OCI-LY3 (cell line): ENCODE data around the gene DSC3.

ENCODE experiments used
- EZH2phosphoT487 ChIP-seq: fragments of 200-600 bp; shearing (Covaris generic); IDR thresholded peaks from 2 replicates; pipeline ENCODE4 v1.6.1; 2018; ENCODE audit warnings: antibody characterized with exemption, mixed run types, low read depth
- TF ChIP-seq, protein P1 (sequence below): fragments of 200-600, 300-600 bp; sonication (generic); IDR thresholded peaks from 2 replicates; pipeline ENCODE4 v1.5.1; 2014; ENCODE audit warnings: antibody characterized with exemption, low read length, low read depth

DNA sequence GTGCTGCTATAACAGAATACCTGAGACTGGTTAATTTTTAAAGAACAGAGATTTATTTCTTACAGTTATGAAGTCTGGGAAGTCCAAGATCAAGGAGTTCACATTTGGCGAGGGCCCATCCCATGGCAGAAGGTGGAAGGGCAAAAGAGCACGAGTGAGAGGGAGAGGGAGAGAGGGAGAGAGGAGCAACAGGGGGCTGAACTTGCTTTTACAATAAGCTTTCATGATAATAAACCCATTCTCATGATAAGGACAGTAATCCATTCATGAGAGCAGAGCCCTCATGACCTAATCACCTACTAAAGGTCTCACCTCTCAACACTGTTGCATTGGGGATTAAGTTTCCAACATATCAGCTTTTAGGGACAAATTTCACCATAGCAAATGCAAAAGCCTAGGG, 45.3 kb downstream of the DSC3 start:
- TF ChIP-seq, protein P1, sequence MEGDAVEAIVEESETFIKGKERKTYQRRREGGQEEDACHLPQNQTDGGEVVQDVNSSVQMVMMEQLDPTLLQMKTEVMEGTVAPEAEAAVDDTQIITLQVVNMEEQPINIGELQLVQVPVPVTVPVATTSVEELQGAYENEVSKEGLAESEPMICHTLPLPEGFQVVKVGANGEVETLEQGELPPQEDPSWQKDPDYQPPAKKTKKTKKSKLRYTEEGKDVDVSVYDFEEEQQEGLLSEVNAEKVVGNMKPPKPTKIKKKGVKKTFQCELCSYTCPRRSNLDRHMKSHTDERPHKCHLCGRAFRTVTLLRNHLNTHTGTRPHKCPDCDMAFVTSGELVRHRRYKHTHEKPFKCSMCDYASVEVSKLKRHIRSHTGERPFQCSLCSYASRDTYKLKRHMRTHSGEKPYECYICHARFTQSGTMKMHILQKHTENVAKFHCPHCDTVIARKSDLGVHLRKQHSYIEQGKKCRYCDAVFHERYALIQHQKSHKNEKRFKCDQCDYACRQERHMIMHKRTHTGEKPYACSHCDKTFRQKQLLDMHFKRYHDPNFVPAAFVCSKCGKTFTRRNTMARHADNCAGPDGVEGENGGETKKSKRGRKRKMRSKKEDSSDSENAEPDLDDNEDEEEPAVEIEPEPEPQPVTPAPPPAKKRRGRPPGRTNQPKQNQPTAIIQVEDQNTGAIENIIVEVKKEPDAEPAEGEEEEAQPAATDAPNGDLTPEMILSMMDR = no peak
- TF ChIP-seq EZH2phosphoT487 = no peak
